Uterus (tissue), 4 donors: ENCODE measurements around the gene MAP3K5. TPM values are rescaled to one million over a fixed set of nuclear protein-coding genes. Genes with fewer than 3 reads are reported as not detected.

Source experiments
- DNase-seq, 2 donors: peaks; one replicate each; pipeline ENCODE4 v3.0.0-alpha.2; 2019 to 2020
- H3K27ac ChIP-seq, 2 donors: fragments of 200-600 bp; sonication (generic); 1 replicate in 1 of 2; 2 replicates in 1 of 2; pipeline ENCODE4 v1.5.1; 2016 to 2018
- H3K27me3 ChIP-seq, 2 donors: fragments of 200-600 bp; sonication (generic); one replicate each; pipeline ENCODE4 v1.5.1; 2018 to 2019; ENCODE audit warnings: control low read depth in 1 of 2
- H3K36me3 ChIP-seq, 2 donors: fragments of 200-600 bp; sonication (generic); one replicate each; pipeline ENCODE4 v1.5.1; 2019; ENCODE audit warnings: control low read depth in 1 of 2
- H3K4me1 ChIP-seq, 2 donors: fragments of 200-600 bp; sonication (generic); one replicate each; pipeline ENCODE4 v1.5.1; 2018 to 2019; ENCODE audit warnings: control low read depth in 1 of 2
- H3K4me3 ChIP-seq, 2 donors: fragments of 200-600 bp; sonication (generic); 1 replicate in 1 of 2; 2 replicates in 1 of 2; pipeline ENCODE4 v1.5.1; 2018 to 2019; ENCODE audit warnings: mild to moderate bottlenecking in 1 of 2
- H3K9me3 ChIP-seq, 2 donors: fragments of 200-600 bp; sonication (generic); one replicate each; pipeline ENCODE4 v1.5.1; 2019; ENCODE audit warnings: control low read depth in 1 of 2
- POLR2A ChIP-seq, 2 donors: fragments of 450-650 bp; IDR thresholded peaks; one replicate each; pipeline ENCODE4 v1.6.1; 2016; ENCODE audit warnings: antibody characterized with exemption in 2 of 2, mild to moderate bottlenecking in 1 of 2, moderate library complexity in 1 of 2
- intact Hi-C: fragments of 100-400 bp; cut with DNase I; formaldehyde crosslinking; loops from one replicate; pipeline ENCODE4 v1.15.1; 2023; ENCODE audit warnings: low total_unique reads
- total RNA-seq, 4 donors: library from RNA; depleted of rRNA in 3 of 4; stranded (reverse); fragments of >200 nt in 3 of 4; gene quantifications; one replicate each; pipeline versions ENCODE4 v1.1.0 to v1.2.4, GENCODE V29; 2014 to 2023
- TF ChIP-seq, protein P1 (sequence below), 4 experiments: fragments of 200-600 bp in 2 of 4; fragments of 450-650 bp in 2 of 4; sonication (generic) in 2 of 4; IDR thresholded peaks; one replicate each; pipeline ENCODE4 v1.5.1; 2016 to 2019; ENCODE audit warnings: antibody characterized with exemption in 4 of 4, mild to moderate bottlenecking in 2 of 4, moderate library complexity in 1 of 4
- donor health status: DM: yes; HTN: yes; CAD: no.

MAP3K5 gene
- total RNA-seq, 4 donors from 2014 or later, result 9.5 to 67.1 (median 15.4) TPM

DNA sequence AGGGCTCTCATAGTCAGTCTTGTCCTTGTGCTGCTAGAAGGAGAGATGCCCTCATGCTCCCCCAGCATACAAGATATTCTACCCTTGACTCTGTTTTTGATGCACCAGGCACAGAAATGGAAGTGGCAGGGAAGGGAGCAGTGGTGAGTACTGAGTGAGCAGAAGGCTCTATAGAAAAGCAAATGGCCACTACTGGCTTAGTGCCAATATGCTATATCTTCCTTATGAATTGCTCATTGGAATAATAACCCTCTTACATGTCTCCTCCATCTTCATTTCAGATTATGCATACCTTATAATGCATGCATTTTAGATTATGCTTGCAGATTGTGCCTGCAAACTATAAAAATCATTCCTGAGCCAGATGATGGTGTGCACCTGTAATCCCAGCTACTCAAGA lies 82.8 kb downstream of the MAP3K5 start:
- Histone ChIP-seq H3K4me1 (no peaks in the 10 kb centered on the region), H3K9me3 (no peaks in the 10 kb centered on the region), H3K27ac (no peak overlapping the region), H3K36me3 (no peaks in the 10 kb centered on the region), H3K4me3 (no peak overlapping the region), H3K27me3 (no peaks in the 10 kb centered on the region)
- intact Hi-C loops, result no loop called here
- TF ChIP-seq POLR2A (IDR thresholded peaks at IDR 0.05), result no peak
- TF ChIP-seq, protein P1, sequence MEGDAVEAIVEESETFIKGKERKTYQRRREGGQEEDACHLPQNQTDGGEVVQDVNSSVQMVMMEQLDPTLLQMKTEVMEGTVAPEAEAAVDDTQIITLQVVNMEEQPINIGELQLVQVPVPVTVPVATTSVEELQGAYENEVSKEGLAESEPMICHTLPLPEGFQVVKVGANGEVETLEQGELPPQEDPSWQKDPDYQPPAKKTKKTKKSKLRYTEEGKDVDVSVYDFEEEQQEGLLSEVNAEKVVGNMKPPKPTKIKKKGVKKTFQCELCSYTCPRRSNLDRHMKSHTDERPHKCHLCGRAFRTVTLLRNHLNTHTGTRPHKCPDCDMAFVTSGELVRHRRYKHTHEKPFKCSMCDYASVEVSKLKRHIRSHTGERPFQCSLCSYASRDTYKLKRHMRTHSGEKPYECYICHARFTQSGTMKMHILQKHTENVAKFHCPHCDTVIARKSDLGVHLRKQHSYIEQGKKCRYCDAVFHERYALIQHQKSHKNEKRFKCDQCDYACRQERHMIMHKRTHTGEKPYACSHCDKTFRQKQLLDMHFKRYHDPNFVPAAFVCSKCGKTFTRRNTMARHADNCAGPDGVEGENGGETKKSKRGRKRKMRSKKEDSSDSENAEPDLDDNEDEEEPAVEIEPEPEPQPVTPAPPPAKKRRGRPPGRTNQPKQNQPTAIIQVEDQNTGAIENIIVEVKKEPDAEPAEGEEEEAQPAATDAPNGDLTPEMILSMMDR (IDR thresholded peaks at IDR 0.05), result no peak
- no peak for DNase-seq

DNA sequence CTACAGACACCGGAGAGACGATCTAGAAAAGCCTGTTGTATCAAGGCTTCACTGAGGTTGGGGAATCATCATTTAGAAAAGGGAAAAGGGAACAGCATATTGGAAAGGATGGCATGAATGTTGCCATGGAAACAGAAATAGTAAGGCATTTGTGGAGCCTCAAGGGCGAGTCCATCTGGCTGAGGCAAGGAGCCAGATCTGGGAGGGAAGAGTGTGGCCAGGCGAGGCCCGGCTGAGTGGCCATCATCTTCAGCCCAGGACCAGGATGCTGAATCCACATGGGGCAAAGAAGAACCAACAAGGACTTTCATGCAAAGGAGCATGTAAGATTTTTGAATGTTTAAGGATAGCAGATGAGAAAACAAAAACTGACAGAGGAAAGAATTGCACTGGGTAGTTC lies 85.8 kb downstream of the MAP3K5 start:
- intact Hi-C loops, result no loop called here
- no peaks in the 10 kb centered on the region for H3K4me1 ChIP-seq
- TF ChIP-seq POLR2A (IDR thresholded peaks at IDR 0.05), result no peak
- TF ChIP-seq, protein P1 (IDR thresholded peaks at IDR 0.05), result no peak
- no peak for DNase-seq
- no peaks in the 10 kb centered on the region for H3K36me3 ChIP-seq
- no peak overlapping the region for H3K27ac ChIP-seq
- no peak overlapping the region for H3K4me3 ChIP-seq
- no peaks in the 10 kb centered on the region for H3K27me3 ChIP-seq
- no peaks in the 10 kb centered on the region for H3K9me3 ChIP-seq

DNA sequence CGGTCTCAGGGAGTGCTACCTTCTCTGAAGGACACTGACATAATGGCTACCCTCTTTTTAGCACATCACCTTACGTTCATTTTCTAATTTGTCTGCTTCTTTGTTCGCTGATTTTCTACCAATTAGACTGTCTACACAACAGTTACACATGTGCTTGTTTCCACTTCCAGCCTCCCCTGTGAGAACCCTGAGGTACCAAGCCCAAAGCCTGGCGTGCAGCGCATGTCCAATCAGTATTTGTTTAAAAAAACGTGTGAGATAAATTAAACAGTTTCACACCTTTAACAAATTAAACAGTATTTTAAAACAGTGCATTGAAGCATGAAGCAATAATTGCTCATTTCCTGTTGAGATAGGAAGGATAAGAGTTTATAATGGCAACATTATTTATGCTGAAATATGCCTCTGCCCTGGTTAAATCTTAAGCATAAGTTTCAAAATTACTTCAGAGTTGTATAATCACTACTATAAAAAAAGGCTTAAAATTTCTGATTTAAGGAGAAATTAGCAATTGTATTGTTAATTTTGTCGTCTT lies 88.9 kb downstream of the MAP3K5 start:
- Histone ChIP-seq H3K36me3 (no peaks in the 10 kb centered on the region), H3K4me1 (no peaks in the 10 kb centered on the region), H3K27me3 (no peaks in the 10 kb centered on the region), H3K4me3 (no peak overlapping the region), H3K9me3 (no peaks in the 10 kb centered on the region), H3K27ac (no peak overlapping the region)
- intact Hi-C loops, result no loop called here
- no peak for TF ChIP-seq POLR2A (IDR thresholded peaks at IDR 0.05)
- TF ChIP-seq, protein P1 (IDR thresholded peaks at IDR 0.05), result no peak
- DNase-seq, result no peak

- Histone ChIP-seq H3K36me3 (no peaks in the 10 kb centered on the region), H3K9me3 (no peaks in the 10 kb centered on the region), H3K4me1 (no peaks in the 10 kb centered on the region), H3K4me3 (no peak overlapping the region), H3K27me3 (no peaks in the 10 kb centered on the region), H3K27ac (no peak overlapping the region)
- TF ChIP-seq, protein P1 (IDR thresholded peaks at IDR 0.05), result no peak
- TF ChIP-seq POLR2A (IDR thresholded peaks at IDR 0.05), result no peak
- no peak for DNase-seq
- intact Hi-C loops, result no loop called here
These were observed 91.2 kb downstream of the MAP3K5 start for GRCh38 chr6:136701045-136701444.

DNA sequence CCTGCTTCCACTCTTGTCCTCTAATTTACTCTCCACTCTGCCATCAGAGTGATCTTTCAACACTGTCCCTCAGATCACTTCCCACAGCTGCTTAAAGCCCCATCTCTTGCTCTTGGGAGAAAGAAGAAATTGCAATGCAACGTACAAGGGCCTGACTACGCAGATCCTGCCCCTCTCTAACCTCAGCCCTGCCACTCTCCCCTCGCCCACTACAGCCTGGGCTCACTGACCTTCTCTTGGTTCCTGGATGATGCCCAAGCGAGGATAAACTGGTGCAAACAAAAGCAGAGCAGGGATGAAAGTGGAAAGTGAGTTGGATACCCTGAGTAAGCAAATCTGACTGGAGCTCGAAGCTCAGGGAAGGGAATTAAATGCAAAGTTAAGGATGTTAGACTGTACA lies 92.9 kb downstream of the MAP3K5 start:
- Histone ChIP-seq H3K4me1 (no peaks in the 10 kb centered on the region), H3K4me3 (no peak overlapping the region), H3K9me3 (no peaks in the 10 kb centered on the region), H3K27ac (no peak overlapping the region), H3K36me3 (no peaks in the 10 kb centered on the region), H3K27me3 (no peaks in the 10 kb centered on the region)
- intact Hi-C loops, result no loop called here
- no peak for TF ChIP-seq POLR2A (IDR thresholded peaks at IDR 0.05)
- TF ChIP-seq, protein P1 (IDR thresholded peaks at IDR 0.05), result no peak
- DNase-seq, result no peak
